NCI-H82 treated with DMSO at 0.1 percent for 48 hours (cell line): Measurements from ENCODE around the gene ATR.
A peak's percentile ranks its signal among the peaks of the same experiment; 100 is the strongest.
"Not testable (repeated sequence)": the region's sequence is repeated elsewhere in the genome, so short reads cannot be mapped to it uniquely, and the experiment has no call there.

ENCODE experiments used
- DNase-seq: peaks from one replicate; lab custom pipeline; 2025; ENCODE audit not compliant: unreplicated experiment; lab: John Stamatoyannopoulos, UW

ATR gene

DNA sequence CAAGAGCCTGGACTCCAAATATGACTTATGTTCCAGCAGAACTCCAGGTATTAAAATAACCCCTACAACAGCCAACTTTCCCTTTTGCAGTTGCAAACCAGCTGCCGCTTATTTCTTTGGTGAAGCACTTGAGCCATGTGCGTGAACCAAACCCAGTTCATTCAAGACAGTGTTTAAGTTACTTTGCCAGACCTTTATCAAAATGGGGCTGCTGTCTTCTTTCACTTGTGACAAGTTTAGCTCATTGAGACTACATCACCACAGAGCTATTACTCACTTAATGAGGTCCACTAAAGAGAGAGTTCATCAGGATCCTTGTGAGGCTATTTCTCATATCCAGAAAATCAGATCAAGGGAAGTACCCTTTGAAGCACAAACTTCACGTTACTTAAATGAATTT lies 128.3 kb downstream of the ATR start:
- no peak for DNase-seq

DNA sequence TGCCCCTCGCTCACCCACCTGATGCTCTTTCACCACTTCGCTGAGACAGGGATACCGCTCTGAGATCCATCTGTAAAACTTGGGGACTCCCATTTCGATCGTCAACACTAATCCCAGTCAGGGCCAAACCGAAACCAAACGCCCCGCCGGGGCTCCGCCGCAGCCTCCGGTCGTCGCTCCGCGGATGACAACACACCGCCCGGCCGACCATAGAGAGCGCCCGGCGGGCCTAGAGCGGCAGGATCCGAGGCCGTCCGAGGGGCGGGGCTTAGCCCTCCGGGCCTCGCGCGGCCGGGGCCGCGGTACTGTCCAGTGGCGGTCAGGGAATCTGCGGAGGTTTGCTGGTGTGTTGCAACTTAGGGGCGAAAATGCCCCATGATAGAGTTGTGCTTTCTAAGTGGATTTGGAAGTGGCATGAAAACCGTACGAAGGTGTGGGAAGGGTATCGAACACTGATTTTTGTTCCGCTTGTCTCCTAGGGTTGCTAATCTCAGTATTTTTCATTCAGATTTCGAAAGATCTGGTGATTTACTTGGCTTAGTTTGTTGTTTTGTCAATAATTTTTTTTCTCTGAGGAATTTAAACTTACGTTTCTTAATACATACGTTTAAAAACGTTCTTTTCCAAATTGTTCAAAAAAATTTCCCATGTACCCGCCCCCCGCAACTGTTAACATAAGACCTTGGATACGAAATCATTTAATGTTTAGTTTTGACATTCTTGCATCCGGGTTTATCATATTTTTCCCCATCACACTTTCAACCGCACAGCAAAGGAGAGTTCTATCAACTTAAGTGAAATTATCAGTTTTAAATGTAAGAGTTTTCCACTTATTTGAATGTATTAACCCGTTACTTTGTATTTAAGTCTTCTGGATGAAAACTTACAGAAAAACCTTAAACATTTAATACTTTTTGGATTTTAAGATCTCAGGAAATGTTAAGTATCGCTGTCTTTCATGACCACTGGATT lies 130.4 kb downstream of the ATR start, which contains the start of gene XRN1:
TSS of gene XRN1 (minus strand) at position 186 of the 972 bp plus-strand sequence. CDS start at position 93, 93 bp downstream.
- DNase-seq, result peak; percentile 86

DNA sequence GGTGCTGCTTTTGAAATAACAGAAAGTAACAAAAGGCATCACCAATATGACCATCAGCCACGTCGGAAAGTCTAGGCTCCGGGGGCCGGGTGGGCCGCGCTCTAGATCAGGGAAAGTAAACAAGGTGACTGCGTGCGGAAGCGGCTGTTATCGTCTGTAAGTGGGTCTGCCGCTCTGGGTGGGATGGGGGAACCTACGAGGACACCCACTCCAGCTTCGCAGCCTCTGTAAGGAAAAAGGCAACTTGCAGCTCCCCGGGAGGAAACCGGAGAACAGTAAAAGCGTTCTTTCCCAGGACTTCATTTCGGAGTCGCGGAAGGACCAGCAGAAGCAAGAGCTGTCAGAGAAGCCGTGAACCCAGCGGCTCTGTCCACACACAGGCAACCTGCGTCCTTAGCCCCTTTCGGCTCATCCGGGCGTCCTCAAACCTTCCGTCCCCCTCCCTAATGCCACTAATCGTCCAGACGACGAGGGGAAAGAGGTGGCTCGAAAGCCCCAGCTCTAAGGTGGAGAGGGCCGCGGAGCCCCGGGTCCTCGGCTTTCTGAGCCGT lies 131.2 kb downstream of the ATR start:
- DNase-seq, result no peak

DNA sequence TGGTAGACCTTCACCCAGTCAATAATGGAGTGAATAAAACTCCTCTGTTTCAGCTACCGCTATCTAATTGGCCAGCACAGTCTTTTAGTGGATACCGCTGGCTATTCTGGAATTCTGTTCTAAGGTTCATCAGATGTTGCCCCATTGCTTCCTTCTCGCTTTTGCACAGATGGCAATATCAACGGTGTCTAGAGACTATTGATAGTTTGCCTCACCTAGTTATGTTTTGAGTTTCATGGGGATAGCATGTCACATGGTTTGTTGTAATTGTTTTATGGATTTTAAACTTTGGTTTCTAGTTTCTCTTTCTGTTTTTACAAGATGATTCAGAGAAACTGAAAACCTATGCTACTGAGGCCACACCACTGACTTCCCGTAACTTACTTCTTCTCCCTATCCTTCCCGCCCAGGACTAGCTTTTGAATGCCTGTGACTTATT lies 132.7 kb downstream of the ATR start:
- no peak for DNase-seq

DNA sequence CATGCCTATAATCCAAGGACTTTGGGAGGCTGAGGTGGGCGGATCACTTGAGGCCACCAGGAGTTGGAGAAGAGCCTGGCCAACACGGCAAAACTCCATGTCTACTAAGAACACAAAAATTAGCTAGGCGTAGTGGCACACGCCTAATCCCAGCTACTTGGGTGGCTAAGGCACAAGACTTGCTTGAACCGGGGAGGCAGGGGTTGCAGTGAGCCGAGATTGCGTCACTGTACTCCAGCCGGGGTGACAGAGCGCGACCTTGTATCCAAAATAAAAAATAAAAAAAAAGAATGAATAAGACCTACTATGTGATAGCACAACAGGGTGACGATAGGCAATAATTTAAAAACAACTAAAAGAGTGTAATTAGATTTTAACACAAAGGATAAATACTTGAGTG lies 134.2 kb downstream of the ATR start:
- no peak for DNase-seq

DNA sequence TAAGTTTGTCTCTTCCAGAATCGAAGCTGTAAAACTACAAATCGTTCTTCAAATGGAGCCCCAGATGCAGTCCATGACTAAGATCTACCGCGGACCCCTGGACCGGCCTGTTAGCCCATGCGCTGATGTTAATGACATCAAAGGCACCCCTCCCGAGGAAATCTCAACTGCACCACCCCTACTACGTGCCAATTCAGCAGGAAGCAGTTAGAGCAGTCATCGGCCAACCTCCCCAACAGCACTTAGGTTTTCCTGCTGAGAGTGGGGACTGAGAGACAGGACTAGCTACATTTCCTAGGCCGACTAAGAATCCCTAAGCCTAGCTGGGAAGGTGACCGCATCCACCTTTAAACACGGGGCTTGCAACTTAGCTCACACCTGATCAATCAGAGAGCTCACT lies 135.5 kb downstream of the ATR start:
- DNase-seq, result not testable (repeated sequence)

DNA sequence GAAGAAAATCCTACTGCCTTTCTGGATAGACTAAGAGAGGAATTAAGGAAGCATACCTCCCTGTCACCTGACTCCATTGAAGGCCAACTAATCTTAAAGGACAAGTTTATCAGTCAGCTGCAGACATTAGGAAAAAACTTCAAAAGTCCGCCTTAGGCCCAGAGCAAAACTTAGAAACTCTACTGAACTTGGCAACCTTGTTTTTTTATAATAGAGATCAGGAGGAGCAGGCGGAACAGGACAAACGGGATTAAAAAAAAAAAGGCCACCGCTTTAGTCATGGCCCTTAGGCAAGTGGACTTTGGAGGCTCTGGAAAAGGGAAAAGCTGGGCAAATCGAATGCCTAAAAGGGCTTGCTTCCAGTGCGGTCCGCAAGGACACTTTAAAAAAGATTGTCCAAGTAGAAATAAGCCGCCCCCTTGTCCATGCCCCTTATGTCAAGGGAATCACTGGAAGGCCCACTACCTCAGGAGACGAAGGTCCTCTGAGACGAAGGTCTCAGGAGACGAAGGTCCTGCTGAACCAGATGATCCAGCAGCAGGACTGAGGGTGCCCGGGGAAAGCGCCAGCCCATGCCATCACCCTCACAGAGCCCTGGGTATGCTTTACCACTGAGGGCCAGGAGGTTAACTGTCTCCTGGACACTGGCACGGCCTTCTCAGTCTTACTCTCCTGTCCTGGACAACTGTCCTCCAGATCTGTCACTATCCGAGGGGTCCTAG lies 138.9 kb downstream of the ATR start:
- DNase-seq, result not testable (repeated sequence)

DNA sequence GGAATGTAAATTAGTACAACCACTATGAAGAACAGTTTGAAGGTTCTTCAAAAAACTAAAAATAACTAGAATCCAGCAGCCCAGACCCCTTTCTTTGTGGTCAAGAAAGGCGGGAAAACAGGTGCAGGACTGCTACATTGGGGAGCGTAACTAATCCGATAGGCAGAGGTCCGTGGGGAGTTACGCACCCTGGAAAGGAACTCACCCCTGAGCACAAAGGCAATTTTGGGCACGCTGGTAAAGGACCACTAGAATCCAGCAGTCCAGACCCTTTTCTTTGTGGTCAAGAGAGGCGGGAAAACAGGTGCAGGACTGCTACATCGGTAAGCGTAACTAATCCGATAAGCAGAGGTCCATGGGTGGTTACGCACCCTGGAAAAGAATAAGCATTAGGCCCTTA lies 140.4 kb downstream of the ATR start:
- DNase-seq, result not testable (repeated sequence)

DNA sequence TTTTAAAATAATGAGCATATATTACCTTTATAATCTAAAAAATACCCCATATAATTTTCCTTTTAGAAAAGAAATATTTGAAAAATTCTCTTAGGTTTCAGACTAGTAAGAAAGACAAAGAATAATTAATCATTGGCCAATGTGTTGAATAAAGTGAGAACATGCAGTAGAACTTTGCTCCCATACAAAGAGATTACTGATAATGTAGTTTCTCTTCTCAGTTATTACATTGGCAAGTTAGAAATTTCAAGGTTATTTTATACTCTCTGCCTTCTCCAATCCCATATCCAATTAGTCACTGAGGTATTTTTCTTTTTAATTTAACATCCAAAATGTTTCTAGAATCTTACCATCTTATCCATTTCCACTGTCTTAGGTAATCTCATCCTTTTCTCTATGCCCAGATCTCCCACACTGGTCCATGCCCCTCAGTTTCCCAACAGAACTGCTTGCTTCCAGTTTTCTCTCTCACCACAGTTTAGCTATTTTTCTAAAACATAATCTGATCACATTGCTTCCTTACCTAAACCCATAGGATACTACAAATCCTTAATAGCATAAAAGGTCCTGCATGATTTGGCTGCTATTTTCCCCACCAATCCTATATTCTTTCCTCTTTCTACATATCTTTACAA lies 141.5 kb downstream of the ATR start:
- no peak for DNase-seq

DNA sequence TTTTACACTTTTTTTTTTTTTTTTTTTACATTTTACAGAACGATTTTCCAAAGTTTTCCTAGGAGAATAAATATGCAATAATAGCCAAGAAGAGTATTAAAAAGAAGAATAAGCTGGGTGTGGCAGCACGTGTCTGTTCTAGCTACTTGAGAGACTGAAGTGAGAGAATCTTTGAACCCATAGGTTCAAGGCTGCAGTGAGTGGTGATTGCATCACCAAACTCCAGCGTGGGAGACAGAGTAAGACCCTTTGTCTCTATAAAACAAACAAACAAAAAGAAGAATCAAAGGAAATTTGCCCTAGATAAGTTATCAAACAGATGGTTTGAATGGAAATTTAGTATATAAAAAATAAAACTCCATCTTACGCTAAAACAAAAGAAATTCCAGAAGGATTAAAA lies 144.0 kb downstream of the ATR start:
- no peak for DNase-seq

DNA sequence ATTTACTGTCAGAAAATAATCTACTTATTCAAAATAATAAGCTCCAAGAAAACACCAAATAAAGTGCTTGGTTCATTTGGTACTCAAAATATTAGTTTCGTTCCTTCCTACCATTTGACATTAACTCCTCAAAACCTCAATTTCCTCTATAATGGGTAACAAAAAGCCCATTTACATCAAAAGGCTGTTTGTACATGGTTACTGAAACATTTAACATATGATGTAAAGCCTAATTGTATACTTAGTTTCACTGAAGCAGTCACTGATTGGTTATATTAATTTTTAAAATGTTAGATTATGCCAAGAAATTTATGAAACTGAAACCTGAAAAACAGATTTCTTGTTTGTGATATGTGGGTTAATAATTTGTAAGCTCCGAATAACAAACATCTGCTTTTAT lies 145.4 kb downstream of the ATR start:
- no peak for DNase-seq

DNA sequence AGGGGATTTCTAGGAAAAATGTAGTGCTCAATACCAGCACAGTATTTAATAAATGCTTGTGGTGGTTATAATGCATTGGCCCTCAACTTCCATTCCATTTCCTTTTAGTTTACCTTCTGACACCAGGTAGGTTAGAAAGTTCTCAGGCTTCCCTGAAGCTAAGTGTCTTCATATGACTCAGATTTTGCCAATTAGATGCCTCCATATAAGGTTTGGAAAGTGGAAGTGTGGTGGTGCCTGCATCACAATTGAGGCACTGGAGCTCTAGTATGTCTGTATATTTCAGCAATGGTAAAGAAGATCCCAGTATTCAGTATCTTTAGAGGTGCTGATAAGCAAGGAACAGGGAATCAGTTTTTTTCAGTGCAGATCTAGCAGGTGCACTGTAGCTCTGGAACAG lies 149.0 kb downstream of the ATR start:
- no peak for DNase-seq

DNA sequence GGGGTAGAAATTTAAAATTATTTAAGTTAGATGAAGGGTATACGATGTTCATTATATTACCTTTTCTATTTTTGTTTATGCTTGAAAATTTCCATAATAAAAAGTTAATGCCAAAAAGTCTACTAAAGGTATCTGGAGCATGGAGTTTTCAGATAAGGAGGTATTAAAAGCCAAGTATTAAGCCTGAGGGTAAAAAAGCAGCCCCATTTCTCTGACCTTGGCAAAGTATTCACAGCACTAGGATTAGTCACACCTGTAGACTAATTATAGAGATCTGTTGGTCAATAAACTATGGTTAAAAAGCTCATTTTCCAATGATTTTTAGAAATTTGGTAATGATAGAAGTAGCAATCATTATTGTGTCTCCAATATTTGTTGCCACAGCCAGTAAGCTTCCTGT lies 153.8 kb downstream of the ATR start:
- DNase-seq, result no peak

DNA sequence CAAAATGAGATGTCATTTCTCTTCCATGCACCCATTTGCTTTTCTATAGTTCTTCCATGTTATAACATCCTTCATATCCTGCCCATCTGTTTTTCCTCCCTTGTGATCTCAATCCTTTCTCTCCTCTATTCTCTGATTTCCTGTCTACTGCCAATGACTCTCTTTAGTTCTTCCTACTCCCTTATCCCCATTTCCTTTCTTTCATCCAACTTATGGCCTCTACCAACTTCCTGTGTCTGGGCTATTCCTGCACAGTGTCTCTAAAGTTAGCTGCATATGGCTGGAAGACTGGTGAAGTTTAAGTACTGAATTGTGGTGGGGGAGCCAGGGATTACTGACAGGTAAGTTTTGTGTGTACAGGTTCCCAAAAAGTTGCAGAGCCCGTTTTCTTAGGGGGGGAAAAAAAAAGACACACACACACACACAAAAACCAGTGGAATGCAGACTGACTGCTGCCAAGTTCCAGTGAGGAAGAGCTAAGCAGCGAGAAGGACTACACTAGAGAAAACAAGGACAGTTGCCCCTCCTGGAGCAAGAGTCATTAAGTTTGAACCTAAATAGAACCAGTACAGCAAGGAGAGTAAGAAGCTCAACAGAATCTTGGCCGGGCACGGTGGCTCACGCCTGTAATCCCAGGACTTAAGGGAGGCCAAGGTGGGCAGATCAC lies 159.5 kb downstream of the ATR start:
- DNase-seq, result no peak

DNA sequence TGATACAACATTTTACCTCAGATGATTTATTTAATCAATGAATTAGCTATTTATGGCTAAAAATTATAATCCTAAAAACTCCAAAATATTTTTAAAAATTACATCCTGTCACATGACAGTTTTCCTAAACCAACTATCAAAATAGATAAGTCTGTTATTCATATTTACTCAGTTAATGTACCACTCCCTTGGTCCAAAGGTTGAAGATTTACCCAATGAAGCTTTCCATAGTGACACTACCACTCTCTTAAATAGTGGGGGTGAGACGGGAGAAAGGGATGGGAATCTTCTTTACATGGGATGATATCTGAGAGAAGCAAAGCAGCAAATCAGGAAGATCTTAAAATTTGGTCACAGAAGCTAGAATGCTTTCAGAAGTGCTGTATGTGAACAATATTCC lies 161.2 kb downstream of the ATR start:
- no peak for DNase-seq

DNA sequence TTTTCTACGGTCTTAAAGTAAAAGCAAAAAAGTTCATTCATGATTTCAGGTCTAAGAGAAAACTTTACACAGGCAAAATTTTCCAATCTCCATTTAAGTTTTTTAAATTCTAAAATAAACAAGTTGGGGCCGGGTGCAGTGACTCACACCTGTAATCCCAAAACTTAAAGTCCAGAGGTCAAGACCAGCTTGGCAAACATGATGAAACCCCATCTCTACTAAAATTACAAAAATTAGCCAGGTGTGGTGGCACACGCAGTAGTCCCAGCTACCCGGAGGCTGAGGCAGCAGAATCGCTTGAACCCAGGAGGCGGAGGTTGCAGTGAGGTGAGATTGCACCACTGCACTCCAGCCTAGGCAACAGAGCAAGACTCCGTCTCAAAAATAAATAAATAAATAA lies 178.0 kb downstream of the ATR start:
- DNase-seq, result not testable (repeated sequence)
